Trophoblast cell (in vitro differentiated cells and primary cell): ENCODE results near the gene PUM2.

Experiments used
- DNase-seq, 2 donors: peaks; one replicate each; pipeline ENCODE4 v3.0.0-alpha.2; 2016
- H2AFZ ChIP-seq: 2 replicates; pipeline ENCODE4 v1.6.1; 2013; ENCODE audit warnings: low read length, moderate library complexity, mild to moderate bottlenecking; ENCODE audit not compliant: insufficient read depth, poor library complexity
- H2AK5ac ChIP-seq: 2 replicates; pipeline ENCODE4 v1.6.1; 2013; ENCODE audit warnings: mild to moderate bottlenecking, low read length
- H2BK120ac ChIP-seq: 2 replicates; pipeline ENCODE4 v1.6.1; 2013; ENCODE audit warnings: low read length, mild to moderate bottlenecking, moderate library complexity; ENCODE audit not compliant: insufficient read depth, poor library complexity
- H2BK12ac ChIP-seq: 2 replicates; pipeline ENCODE4 v1.6.1; 2013; ENCODE audit warnings: mild to moderate bottlenecking, low read length, moderate library complexity
- H2BK5ac ChIP-seq: 2 replicates; pipeline ENCODE4 v1.6.1; 2013; ENCODE audit warnings: low read length, low read depth, moderate library complexity, mild to moderate bottlenecking; ENCODE audit not compliant: poor library complexity
- H3K14ac ChIP-seq: 2 replicates; pipeline ENCODE4 v1.6.1; 2013; ENCODE audit warnings: mild to moderate bottlenecking, low read length
- H3K18ac ChIP-seq: 2 replicates; pipeline ENCODE4 v1.6.1; 2013; ENCODE audit warnings: mild to moderate bottlenecking, low read length
- H3K23ac ChIP-seq: 2 replicates; pipeline ENCODE4 v1.6.1; 2013; ENCODE audit warnings: low read length
- H3K27ac ChIP-seq: 2 replicates; pipeline ENCODE4 v1.5.1; 2013; ENCODE audit warnings: low read depth, mild to moderate bottlenecking, inconsistent platforms, low read length, moderate library complexity
- H3K27me3 ChIP-seq: 2 replicates; pipeline ENCODE4 v1.6.1; 2013; ENCODE audit warnings: inconsistent platforms, mild to moderate bottlenecking, low read length, moderate library complexity; ENCODE audit not compliant: insufficient read depth
- H3K36me3 ChIP-seq, 2 experiments: 1 replicate in 1 of 2; 2 replicates in 1 of 2; pipeline ENCODE4 v1.6.1; 2013; ENCODE audit warnings: low read length in 2 of 2, mild to moderate bottlenecking in 2 of 2, moderate library complexity in 1 of 2; ENCODE audit not compliant: insufficient read depth in 2 of 2, control insufficient read depth in 1 of 2
- H3K4ac ChIP-seq: 2 replicates; pipeline ENCODE4 v1.6.1; 2013; ENCODE audit warnings: low read depth, mild to moderate bottlenecking, low read length, moderate library complexity
- H3K4me1 ChIP-seq, 2 experiments: 1 replicate in 1 of 2; 2 replicates in 1 of 2; pipeline ENCODE4 v1.6.1; 2013; ENCODE audit warnings: low read length in 2 of 2, mild to moderate bottlenecking in 2 of 2, moderate library complexity in 1 of 2; ENCODE audit not compliant: insufficient read depth in 2 of 2, control insufficient read depth in 1 of 2
- H3K4me2 ChIP-seq: 2 replicates; pipeline ENCODE4 v1.6.1; 2013; ENCODE audit warnings: inconsistent platforms, mild to moderate bottlenecking, low read length, moderate library complexity
- H3K4me3 ChIP-seq: 2 replicates; pipeline ENCODE4 v1.5.1; 2013; ENCODE audit warnings: mild to moderate bottlenecking, low read depth, low read length, inconsistent platforms
- H3K79me1 ChIP-seq: one replicate; pipeline ENCODE4 v1.6.1; 2013; ENCODE audit warnings: low read length
- H3K79me2 ChIP-seq: 2 replicates; pipeline ENCODE4 v1.6.1; 2013; ENCODE audit warnings: low read length, mild to moderate bottlenecking; ENCODE audit not compliant: control insufficient read depth, insufficient read depth, poor library complexity
- H3K9ac ChIP-seq: 2 replicates; pipeline ENCODE4 v1.6.1; 2013; ENCODE audit warnings: mild to moderate bottlenecking, low read length
- H3K9me3 ChIP-seq: 2 replicates; pipeline ENCODE4 v1.6.1; 2013; ENCODE audit warnings: low read depth, mild to moderate bottlenecking, control low read depth, inconsistent platforms, low read length; ENCODE audit not compliant: insufficient read depth
- H4K12ac ChIP-seq: 2 replicates; pipeline ENCODE4 v1.6.1; 2013; ENCODE audit warnings: low read depth, mild to moderate bottlenecking, low read length, moderate library complexity
- H4K8ac ChIP-seq: 2 replicates; pipeline ENCODE4 v1.6.1; 2013; ENCODE audit warnings: low read depth, mild to moderate bottlenecking, low read length, moderate library complexity
- H4K91ac ChIP-seq: one replicate; pipeline ENCODE4 v1.6.1; 2013; ENCODE audit warnings: low read depth, mild to moderate bottlenecking, low read length, moderate library complexity
- WGBS: extraction: QIAGEN DNeasy Blood & Tissue Kit; methylation state at CpG from one replicate; pipeline ENCODE4 v1.1.7; 2013; ENCODE audit warnings: missing lambda C conversion rate; ENCODE audit not compliant: insufficient read length, insufficient coverage; ENCODE audit errors: extremely low coverage; 5-methylcytosine and 5-hydroxymethylcytosine counted together

Gene PUM2

DNA sequence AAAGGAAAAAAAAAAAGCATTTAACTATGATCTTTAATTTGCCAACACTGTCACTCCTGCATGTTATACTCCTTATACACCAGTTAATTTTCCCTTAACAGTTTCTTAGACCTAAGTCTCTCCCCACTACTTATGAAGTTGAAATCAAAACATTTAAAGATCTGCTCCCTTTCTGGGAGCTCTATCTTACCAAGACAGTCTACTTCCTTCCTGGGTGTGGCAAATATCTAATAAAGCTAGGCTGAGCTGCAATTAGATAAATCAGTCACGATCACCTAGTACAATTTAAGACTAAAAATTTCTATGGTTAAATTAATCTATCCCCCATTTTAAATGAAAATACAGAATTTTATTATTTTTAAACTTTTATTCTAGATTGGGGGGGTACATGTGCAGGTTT lies 33.4 kb downstream of the PUM2 start:
- no peak overlapping the region for H3K4me3 ChIP-seq
- no peak overlapping the region for H2BK120ac ChIP-seq
- H3K79me2 ChIP-seq = no peaks in the 10 kb centered on the region
- H2BK12ac ChIP-seq = no peak overlapping the region
- no peak overlapping the region for H3K18ac ChIP-seq
- no peak for DNase-seq
- H3K27me3 ChIP-seq = no peaks in the 10 kb centered on the region
- H3K4me1 ChIP-seq = no peaks in the 10 kb centered on the region
- H3K14ac ChIP-seq = no peak overlapping the region
- H2AK5ac ChIP-seq = no peak overlapping the region
- no peak overlapping the region for H3K4ac ChIP-seq
- H3K36me3 ChIP-seq = peaks cover 17 to 23% of the 10 kb centered on the region in 2 experiments
- no peak overlapping the region for H2BK5ac ChIP-seq
- no peak overlapping the region for H3K23ac ChIP-seq
- no peaks in the 10 kb centered on the region for H3K9me3 ChIP-seq
- no peak overlapping the region for H4K8ac ChIP-seq
- WGBS = no CpG with 5 or more reads among the region's 1 CpG
- no peak overlapping the region for H3K27ac ChIP-seq
- H3K79me1 ChIP-seq = no peaks in the 10 kb centered on the region
- H2AFZ ChIP-seq = no peak overlapping the region
- H3K9ac ChIP-seq = no peak overlapping the region
- H4K12ac ChIP-seq = no peak overlapping the region
- no peak overlapping the region for H4K91ac ChIP-seq
- H3K4me2 ChIP-seq = no peak overlapping the region

DNA sequence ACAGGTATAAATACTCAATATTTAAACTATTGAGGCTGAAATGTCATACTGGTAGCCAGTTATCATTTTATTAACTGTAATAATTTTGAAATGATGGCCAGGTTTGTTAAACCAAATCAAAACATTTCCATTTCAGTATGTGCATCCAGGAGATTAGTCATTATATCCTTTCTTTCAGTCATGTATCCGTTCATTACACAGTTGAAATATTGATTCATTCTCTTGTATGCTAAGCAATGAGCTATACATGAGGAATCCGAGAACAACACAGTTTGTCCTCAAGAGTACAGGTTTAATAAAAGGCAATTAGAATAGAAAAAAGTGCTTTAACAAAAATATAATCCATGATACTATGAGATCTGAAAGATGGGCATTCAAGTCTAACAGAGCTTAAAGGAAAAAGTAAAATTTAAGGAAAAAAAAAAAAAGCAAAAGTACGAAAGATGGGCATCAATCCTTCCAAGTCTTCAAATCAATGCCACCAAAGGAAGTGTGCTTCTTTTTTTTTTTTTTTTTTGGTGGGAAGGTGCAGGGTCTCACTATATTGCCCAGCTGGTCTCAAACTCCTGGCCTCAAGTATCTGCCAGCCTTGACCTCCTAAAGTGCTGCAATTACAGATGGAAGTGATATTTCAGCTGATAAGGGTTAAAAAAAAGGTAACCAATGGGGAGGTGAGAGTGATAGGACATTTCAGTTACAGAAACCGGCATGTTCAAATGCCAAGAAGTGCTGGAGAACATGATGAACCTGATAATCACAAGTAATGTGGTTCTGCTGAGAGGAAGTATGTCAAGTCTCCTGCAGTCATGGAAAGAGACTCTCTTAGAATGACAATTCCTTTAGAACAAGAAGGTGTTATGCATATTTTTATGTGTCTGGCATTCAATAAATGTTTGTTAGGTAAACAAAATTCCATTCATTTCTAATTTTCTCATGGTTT lies 35.8 kb downstream of the PUM2 start:
- Histone ChIP-seq H3K23ac (no peak overlapping the region), H2BK12ac (no peak overlapping the region), H3K18ac (no peak overlapping the region), H3K9me3 (no peaks in the 10 kb centered on the region), H3K14ac (no peak overlapping the region), H3K79me1 (no peaks in the 10 kb centered on the region), H4K91ac (no peak overlapping the region), H3K27ac (no peak overlapping the region), H2BK120ac (no peak overlapping the region), H3K4me1 (no peaks in the 10 kb centered on the region), H4K12ac (no peak overlapping the region), H3K4me3 (no peak overlapping the region), H2AK5ac (no peak overlapping the region), H2AFZ (no peak overlapping the region), H3K9ac (no peak overlapping the region), H2BK5ac (no peak overlapping the region), H3K4me2 (no peak overlapping the region), H3K27me3 (no peaks in the 10 kb centered on the region), H3K4ac (no peak overlapping the region), H3K79me2 (no peaks in the 10 kb centered on the region), H3K36me3 (peaks cover 15 to 23% of the 10 kb centered on the region in 2 experiments), H4K8ac (no peak overlapping the region)
- WGBS = no CpG with 5 or more reads among the region's 4 CpGs
- DNase-seq = peak; percentile 53 to 91

DNA sequence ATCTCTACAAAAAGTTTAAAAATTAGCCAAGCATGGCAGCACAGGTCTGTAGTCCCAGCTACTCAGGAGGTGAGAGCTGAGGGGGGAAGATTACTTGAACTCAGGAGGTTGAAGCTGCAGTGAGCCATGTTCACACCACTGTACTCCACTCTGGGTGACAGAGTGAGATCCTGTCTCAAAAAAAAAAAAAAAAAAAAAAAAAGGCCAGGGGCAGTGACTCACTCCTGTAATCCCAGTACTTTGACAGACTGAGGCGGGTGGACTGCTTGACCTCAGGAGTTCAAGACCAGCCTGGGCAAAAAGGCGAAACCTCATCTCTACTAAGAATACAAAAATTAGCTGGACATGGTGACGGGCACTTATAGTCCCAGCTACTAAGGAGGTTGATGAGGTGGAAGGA lies 37.0 kb downstream of the PUM2 start:
- H4K91ac ChIP-seq = no peak overlapping the region
- H3K79me2 ChIP-seq = no peaks in the 10 kb centered on the region
- no peak overlapping the region for H3K4ac ChIP-seq
- H3K23ac ChIP-seq = no peak overlapping the region
- no CpG with 5 or more reads among the region's 3 CpGs for WGBS
- H2BK5ac ChIP-seq = no peak overlapping the region
- no peak overlapping the region for H3K18ac ChIP-seq
- H3K36me3 ChIP-seq = peaks cover 14 to 22% of the 10 kb centered on the region in 2 experiments
- H2BK12ac ChIP-seq = no peak overlapping the region
- H4K12ac ChIP-seq = no peak overlapping the region
- H3K14ac ChIP-seq = no peak overlapping the region
- H2BK120ac ChIP-seq = no peak overlapping the region
- no peak overlapping the region for H2AK5ac ChIP-seq
- H3K79me1 ChIP-seq = no peaks in the 10 kb centered on the region
- no peaks in the 10 kb centered on the region for H3K9me3 ChIP-seq
- H3K9ac ChIP-seq = no peak overlapping the region
- H3K4me3 ChIP-seq = no peak overlapping the region
- no peak overlapping the region for H3K4me2 ChIP-seq
- H3K27me3 ChIP-seq = no peaks in the 10 kb centered on the region
- H2AFZ ChIP-seq = no peak overlapping the region
- no peak for DNase-seq
- no peaks in the 10 kb centered on the region for H3K4me1 ChIP-seq
- no peak overlapping the region for H3K27ac ChIP-seq
- no peak overlapping the region for H4K8ac ChIP-seq

DNA sequence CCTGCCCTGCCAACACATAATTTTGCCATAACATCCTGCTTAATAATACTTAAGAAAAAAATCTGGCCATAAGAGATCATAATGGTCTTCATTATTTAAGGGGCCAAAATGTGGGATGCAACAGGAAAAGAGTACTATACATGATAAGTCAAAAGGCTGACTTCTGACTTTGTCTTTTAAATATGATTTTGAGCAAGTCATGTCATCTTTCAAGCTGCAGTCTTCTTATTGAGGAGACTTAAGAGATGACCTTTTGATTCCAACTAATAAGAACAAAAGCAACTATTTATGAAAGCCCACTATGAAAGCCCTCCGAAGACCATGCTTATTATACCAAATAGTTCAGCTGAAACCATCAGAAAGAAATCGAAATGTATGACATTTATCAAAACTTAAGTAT lies 41.6 kb downstream of the PUM2 start:
- Histone ChIP-seq H3K36me3 (peaks cover 14 to 25% of the 10 kb centered on the region in 2 experiments), H3K4me3 (no peak overlapping the region), H3K23ac (no peak overlapping the region), H2BK5ac (no peak overlapping the region), H3K79me2 (no peaks in the 10 kb centered on the region), H3K4ac (no peak overlapping the region), H3K18ac (no peak overlapping the region), H3K79me1 (no peaks in the 10 kb centered on the region), H3K9me3 (no peaks in the 10 kb centered on the region), H2AK5ac (no peak overlapping the region), H3K14ac (no peak overlapping the region), H4K91ac (no peak overlapping the region), H3K27ac (no peak overlapping the region), H3K4me1 (no peaks in the 10 kb centered on the region), H4K8ac (no peak overlapping the region), H2BK120ac (no peak overlapping the region), H4K12ac (no peak overlapping the region), H3K4me2 (no peak overlapping the region), H3K9ac (no peak overlapping the region), H3K27me3 (no peaks in the 10 kb centered on the region), H2BK12ac (no peak overlapping the region), H2AFZ (no peak overlapping the region)
- WGBS = no CpG with 5 or more reads among the region's 2 CpGs
- DNase-seq = no peak
